ENCODE measurements around the gene HLF.

DNA sequence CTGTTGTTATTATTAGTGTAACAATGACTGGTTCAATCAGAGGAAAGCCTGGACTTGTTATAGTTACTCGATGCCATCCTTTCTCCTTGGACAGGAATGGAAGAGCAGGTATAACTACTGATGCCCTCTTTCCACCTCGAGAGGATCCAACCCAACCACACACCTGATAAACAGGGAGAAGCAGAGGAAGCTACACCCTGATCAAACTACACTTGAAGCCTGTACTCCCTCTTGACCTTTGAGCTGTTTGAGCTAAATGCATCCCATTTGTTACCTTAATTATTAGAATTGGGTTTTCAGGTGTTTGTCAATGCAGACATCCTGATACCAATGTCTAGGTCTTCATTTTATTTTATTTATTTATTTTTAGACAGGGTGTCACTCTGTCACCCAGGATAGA, 23.7 kb upstream of the HLF start:
- TF ChIP-seq POLR2A (IDR thresholded peaks at IDR 0.05) (no peak), POLR2AphosphoS5 (IDR thresholded peaks at IDR 0.05) (no peak), EP300 (IDR thresholded peaks at IDR 0.05) (no peak)
- TF ChIP-seq, protein P1, sequence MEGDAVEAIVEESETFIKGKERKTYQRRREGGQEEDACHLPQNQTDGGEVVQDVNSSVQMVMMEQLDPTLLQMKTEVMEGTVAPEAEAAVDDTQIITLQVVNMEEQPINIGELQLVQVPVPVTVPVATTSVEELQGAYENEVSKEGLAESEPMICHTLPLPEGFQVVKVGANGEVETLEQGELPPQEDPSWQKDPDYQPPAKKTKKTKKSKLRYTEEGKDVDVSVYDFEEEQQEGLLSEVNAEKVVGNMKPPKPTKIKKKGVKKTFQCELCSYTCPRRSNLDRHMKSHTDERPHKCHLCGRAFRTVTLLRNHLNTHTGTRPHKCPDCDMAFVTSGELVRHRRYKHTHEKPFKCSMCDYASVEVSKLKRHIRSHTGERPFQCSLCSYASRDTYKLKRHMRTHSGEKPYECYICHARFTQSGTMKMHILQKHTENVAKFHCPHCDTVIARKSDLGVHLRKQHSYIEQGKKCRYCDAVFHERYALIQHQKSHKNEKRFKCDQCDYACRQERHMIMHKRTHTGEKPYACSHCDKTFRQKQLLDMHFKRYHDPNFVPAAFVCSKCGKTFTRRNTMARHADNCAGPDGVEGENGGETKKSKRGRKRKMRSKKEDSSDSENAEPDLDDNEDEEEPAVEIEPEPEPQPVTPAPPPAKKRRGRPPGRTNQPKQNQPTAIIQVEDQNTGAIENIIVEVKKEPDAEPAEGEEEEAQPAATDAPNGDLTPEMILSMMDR (IDR thresholded peaks at IDR 0.05) = no peak

Measured in stomach (tissue), 4 donors.